CD4-positive, CD25-positive, alpha-beta regulatory T cell (primary cell): ENCODE data around the gene TRPC1. TPM values are rescaled to one million over a fixed set of nuclear protein-coding genes. Genes with fewer than 3 reads are reported as not detected.
A peak's percentile ranks its signal among the peaks of the same experiment; 100 is the strongest.

Experiments
- ATAC-seq, 2 donors: fragments of 150-1000 bp; cut with Tn5 transposase; one replicate each; pipeline ENCODE4 v1.10.0; 2021; ENCODE audit warnings: low read depth in 2 of 2, moderate number of reproducible peaks in 2 of 2, moderate library complexity in 1 of 2
- DNase-seq, 3 donors: peaks; one replicate each; pipeline versions ENCODE4 v3.0.0 to v3.0.0-alpha.2; 2012 to 2022; ENCODE audit warnings: mixed read lengths in 1 of 3
- H3K27ac ChIP-seq: one replicate; pipeline ENCODE4 v1.7.0; 2013; ENCODE audit warnings: mild to moderate bottlenecking, low read length; ENCODE audit not compliant: insufficient read depth, poor library complexity, severe bottlenecking
- H3K27me3 ChIP-seq: one replicate; pipeline ENCODE4 v1.7.0; 2013; ENCODE audit warnings: low read length; ENCODE audit not compliant: control insufficient read depth, insufficient read depth
- H3K36me3 ChIP-seq: one replicate; pipeline ENCODE4 v1.7.0; 2013; ENCODE audit warnings: mild to moderate bottlenecking, low read length, moderate library complexity; ENCODE audit not compliant: control insufficient read depth, insufficient read depth
- H3K4me1 ChIP-seq: 2 replicates; pipeline ENCODE4 v1.7.0; 2013; ENCODE audit warnings: mild to moderate bottlenecking, low read length; ENCODE audit not compliant: insufficient read depth, control insufficient read depth, poor library complexity, severe bottlenecking
- H3K4me3 ChIP-seq: one replicate; pipeline ENCODE4 v1.7.0; 2013; ENCODE audit warnings: low read depth, mild to moderate bottlenecking, low read length, moderate library complexity
- H3K9me3 ChIP-seq, 2 experiments: 1 replicate in 1 of 2; 2 replicates in 1 of 2; pipeline ENCODE4 v1.7.0; 2013; ENCODE audit warnings: low read length in 2 of 2, mild to moderate bottlenecking in 1 of 2, moderate library complexity in 1 of 2; ENCODE audit not compliant: control insufficient read depth in 2 of 2
- H3K27ac Mint-ChIP-seq, 3 donors: one replicate each; pipeline ENCODE4 v1.8.0; 2020 to 2022; ENCODE audit warnings: mild to moderate bottlenecking in 3 of 3, mixed read lengths in 3 of 3, moderate library complexity in 2 of 3
- H3K27me3 Mint-ChIP-seq: one replicate; pipeline ENCODE4 v1.8.0; 2022; ENCODE audit warnings: mild to moderate bottlenecking, mixed read lengths
- H3K36me3 Mint-ChIP-seq: one replicate; pipeline ENCODE4 v1.8.0; 2020; ENCODE audit warnings: mixed read lengths
- H3K4me1 Mint-ChIP-seq, 4 donors: one replicate each; pipeline ENCODE4 v1.8.0; 2020 to 2022; ENCODE audit warnings: mixed read lengths in 4 of 4, mild to moderate bottlenecking in 1 of 4
- H3K4me3 Mint-ChIP-seq, 4 donors: one replicate each; pipeline ENCODE4 v1.8.0; 2020 to 2022; ENCODE audit warnings: mild to moderate bottlenecking in 4 of 4, mixed read lengths in 4 of 4, moderate library complexity in 3 of 4
- H3K9me3 Mint-ChIP-seq, 7 donors: one replicate each; pipeline ENCODE4 v1.8.0; 2020 to 2022; ENCODE audit warnings: mixed read lengths in 7 of 7, mild to moderate bottlenecking in 3 of 7, moderate library complexity in 2 of 7
- polyA plus RNA-seq, 4 donors: library from polyadenylated mRNA; unstranded; fragments of 300-500 nt; fragmentation: Illumina TruSeq; gene quantifications; one replicate each; pipeline ENCODE4 v1.2.3, GENCODE V29; 2021
- total RNA-seq: library from RNA; stranded (reverse); gene quantifications from one replicate; pipeline ENCODE4 v1.2.3, GENCODE V29; 2022

Gene TRPC1
- total and polyA plus RNA-seq, 5 donors from 2014 or later, result 0.24 to 1.6 (median 0.78) TPM

DNA sequence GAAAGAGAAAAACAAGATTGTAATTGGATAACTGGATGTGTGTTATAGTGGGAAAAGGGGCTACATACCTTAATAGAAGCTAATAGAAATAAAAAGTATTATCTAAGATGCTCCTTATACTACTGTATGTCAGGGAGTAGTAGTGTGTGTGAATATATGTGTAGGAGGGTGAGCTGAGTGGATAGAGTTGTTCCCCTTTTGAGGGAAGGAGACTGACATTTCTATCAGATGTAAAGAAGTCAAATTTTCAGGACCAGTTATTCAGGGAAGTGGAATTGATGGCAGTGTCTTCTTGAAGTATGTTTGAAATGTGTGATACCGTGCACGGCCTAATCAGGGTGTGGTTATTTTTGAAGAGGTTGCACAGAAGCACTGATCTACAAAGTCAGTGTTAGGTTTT, 116.0 kb downstream of the TRPC1 start:
- Histone ChIP-seq H3K36me3 (no peaks in the 10 kb centered on the region), H3K4me1 (no peaks in the 10 kb centered on the region), H3K27me3 (peaks cover 17% of the 10 kb centered on the region), H3K27ac (no peak overlapping the region), H3K9me3 (no peaks in the 10 kb centered on the region), H3K4me3 (no peak overlapping the region)
- no peaks in the 10 kb centered on the region for H3K36me3 Mint-ChIP-seq
- H3K27ac Mint-ChIP-seq, result no peak overlapping the region
- no peaks in the 10 kb centered on the region for H3K9me3 Mint-ChIP-seq
- no peaks in the 10 kb centered on the region for H3K4me1 Mint-ChIP-seq
- no peak for ATAC-seq
- no peak for DNase-seq
- no peak overlapping the region for H3K4me3 Mint-ChIP-seq
- H3K27me3 Mint-ChIP-seq, result peaks cover 56% of the 10 kb centered on the region

DNA sequence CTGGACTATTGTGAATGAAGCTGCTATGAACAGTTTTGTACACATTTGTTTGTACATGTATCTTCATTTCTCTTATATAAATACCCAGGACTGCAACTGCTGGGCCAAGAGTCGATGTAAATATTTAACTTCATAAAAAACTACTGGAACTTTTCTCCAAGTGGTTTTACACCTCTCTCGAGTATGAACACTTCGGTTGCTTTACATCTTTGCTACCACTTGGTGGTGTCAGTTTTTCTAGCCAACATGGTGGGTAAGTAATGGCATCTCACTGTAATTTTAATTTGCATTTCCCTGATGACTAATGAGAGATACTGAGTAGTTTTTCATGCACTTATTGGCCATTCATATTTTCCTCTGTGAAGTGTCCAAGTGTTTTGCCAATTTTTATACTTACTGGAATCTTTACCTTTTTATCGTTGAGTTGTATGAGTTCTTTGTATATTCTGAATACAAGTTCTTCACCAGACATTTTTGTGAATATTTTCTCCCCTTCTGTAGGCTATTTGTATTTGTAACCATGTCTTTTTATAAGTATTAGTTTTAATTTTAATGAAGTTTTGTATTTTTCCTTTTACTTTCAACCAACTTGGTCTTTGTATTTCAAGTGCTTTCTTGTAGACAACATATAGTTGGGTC, 120.6 kb downstream of the TRPC1 start:
- H3K27me3 Mint-ChIP-seq, result peaks cover 32% of the 10 kb centered on the region
- no peak overlapping the region for H3K27ac ChIP-seq
- H3K27ac Mint-ChIP-seq, result no peak overlapping the region
- no peaks in the 10 kb centered on the region for H3K36me3 ChIP-seq
- H3K4me1 Mint-ChIP-seq, result no peaks in the 10 kb centered on the region
- H3K36me3 Mint-ChIP-seq, result peaks cover 3% of the 10 kb centered on the region
- no peaks in the 10 kb centered on the region for H3K4me1 ChIP-seq
- no peaks in the 10 kb centered on the region for H3K9me3 Mint-ChIP-seq
- ATAC-seq, result peak; percentile 39 to 47
- no peak overlapping the region for H3K4me3 Mint-ChIP-seq
- H3K4me3 ChIP-seq, result no peak overlapping the region
- H3K27me3 ChIP-seq, result peaks cover 2% of the 10 kb centered on the region
- DNase-seq, result peak in 1 of 3 donors; percentile 44
- no peaks in the 10 kb centered on the region for H3K9me3 ChIP-seq

DNA sequence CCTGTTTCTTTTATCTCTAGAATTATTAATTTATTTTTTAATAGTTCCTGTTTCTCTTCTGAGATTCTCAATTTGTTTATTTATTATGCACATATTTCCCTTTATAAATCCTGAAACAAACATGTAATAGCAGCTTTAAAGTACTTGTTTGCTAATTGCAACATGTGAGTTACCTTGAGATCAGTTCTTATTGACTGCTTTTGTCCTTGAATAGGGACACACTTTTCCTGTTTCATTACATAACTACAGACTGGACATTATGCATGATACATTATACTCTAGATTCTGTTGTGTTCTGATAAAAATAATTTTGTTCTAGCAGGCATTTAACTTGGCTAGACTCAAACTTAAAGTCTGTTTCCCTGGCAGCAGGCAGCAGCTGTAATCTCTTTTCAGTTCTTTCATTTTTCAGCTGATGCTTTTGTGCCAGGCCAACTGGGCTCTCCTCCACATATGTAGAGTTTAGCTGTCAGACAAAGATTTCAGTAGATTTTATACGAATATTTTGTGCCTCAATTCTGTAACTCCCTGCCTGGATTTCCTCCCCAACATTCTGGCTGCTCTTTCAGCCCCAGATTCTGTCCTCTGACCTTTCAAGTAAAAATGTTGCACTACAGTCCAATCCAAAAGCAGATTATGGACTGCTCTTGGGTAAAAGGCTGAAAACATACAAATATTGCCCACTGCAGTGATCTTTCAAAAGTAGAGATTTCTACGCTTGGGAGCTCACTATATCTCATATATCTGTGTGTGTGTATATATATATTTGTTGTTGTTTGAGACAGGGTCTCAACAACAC, 123.1 kb downstream of the TRPC1 start:
- H3K4me1 ChIP-seq, result no peaks in the 10 kb centered on the region
- H3K27ac ChIP-seq, result no peak overlapping the region
- Mint-ChIP-seq H3K9me3 (no peaks in the 10 kb centered on the region), H3K27me3 (peaks cover 20% of the 10 kb centered on the region), H3K4me3 (no peak overlapping the region), H3K36me3 (peaks cover 3% of the 10 kb centered on the region), H3K27ac (peak overlapping the region in 1 of 3 donors; percentile 61), H3K4me1 (no peaks in the 10 kb centered on the region)
- DNase-seq, result no peak
- ATAC-seq, result no peak
- H3K27me3 ChIP-seq, result peaks cover 2% of the 10 kb centered on the region
- H3K9me3 ChIP-seq, result no peaks in the 10 kb centered on the region
- no peaks in the 10 kb centered on the region for H3K36me3 ChIP-seq
- H3K4me3 ChIP-seq, result no peak overlapping the region

GRCh38 chr3:142849148-142849547, 125.3 kb downstream of the TRPC1 start:
- Mint-ChIP-seq H3K27me3 (peaks cover 22% of the 10 kb centered on the region), H3K9me3 (no peaks in the 10 kb centered on the region)
- no peaks in the 10 kb centered on the region for H3K36me3 ChIP-seq

DNA sequence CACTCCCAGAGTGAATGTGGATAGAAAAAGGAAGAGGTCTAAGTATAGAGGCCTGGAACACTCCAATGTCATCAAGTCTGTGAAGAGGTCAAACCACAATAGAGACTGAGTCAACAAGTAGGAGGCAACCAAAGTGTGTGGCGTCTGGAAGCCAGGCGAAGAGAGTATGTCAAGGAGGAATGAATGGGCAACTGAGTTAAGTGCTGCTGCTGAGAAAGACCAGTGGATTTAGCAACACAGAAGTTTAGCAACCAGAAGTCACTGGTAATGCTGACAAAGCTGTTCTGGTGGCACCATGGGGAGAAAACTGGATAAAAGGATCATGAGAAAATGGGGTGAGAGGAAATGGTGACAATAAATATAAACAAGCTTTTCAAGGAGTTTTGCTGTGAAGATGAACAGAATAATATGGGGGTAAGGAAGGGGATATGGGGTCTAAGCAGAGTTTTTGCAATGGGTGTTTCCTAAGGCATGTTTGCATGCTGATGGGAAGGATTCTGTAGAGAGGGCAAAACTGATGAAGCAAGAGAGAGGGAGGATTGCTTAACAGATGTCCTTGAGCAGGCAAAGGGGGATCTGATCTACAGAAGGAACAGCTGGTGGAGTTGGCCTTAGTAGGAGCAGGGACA, 126.7 kb downstream of the TRPC1 start:
- H3K27me3 ChIP-seq, result peaks cover 3% of the 10 kb centered on the region
- DNase-seq (no peak), ATAC-seq (no peak)
- Mint-ChIP-seq H3K27ac (no peak overlapping the region), H3K9me3 (no peaks in the 10 kb centered on the region), H3K4me3 (no peak overlapping the region), H3K36me3 (peaks cover 3% of the 10 kb centered on the region), H3K27me3 (peaks cover 15% of the 10 kb centered on the region), H3K4me1 (no peaks in the 10 kb centered on the region)
- H3K27ac ChIP-seq, result no peak overlapping the region
- no peak overlapping the region for H3K4me3 ChIP-seq
- no peaks in the 10 kb centered on the region for H3K9me3 ChIP-seq
- H3K4me1 ChIP-seq, result no peaks in the 10 kb centered on the region
- no peaks in the 10 kb centered on the region for H3K36me3 ChIP-seq

More at GRCh38 chr3:142849148-142849547, 125.3 kb downstream of the TRPC1 start:
- no peaks in the 10 kb centered on the region for H3K4me1 ChIP-seq
- DNase-seq (no peak), ATAC-seq (no peak)
- no peak overlapping the region for H3K27ac ChIP-seq
- peaks cover 3% of the 10 kb centered on the region for H3K27me3 ChIP-seq
- no peaks in the 10 kb centered on the region for H3K9me3 ChIP-seq
- no peak overlapping the region for H3K4me3 ChIP-seq
- H3K4me3 Mint-ChIP-seq, result no peak overlapping the region
- H3K4me1 Mint-ChIP-seq, result no peaks in the 10 kb centered on the region
- peaks cover 3% of the 10 kb centered on the region for H3K36me3 Mint-ChIP-seq
- no peak overlapping the region for H3K27ac Mint-ChIP-seq

DNA sequence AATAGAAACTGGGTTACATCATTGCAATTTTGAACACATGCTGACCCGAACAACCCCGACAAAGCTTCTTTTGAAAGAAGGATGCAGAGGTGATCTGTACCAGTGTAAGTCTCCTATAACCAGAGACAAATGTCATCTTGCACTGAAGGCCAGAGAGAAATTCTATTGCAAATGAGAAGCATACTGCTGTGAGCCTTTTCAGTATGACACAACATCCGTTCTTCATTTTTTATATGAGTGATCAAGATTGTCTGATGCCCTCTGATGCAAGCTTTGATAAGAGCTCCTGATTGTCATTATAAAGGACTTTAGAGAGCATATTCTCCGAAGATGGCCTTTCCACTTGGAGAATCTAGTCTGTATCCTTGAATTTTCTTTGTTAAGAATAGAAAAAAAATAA, 128.2 kb downstream of the TRPC1 start:
- Histone ChIP-seq H3K4me1 (no peaks in the 10 kb centered on the region), H3K4me3 (no peak overlapping the region), H3K36me3 (no peaks in the 10 kb centered on the region), H3K9me3 (no peaks in the 10 kb centered on the region), H3K27ac (no peak overlapping the region), H3K27me3 (peaks cover 3% of the 10 kb centered on the region)
- Mint-ChIP-seq H3K9me3 (no peaks in the 10 kb centered on the region), H3K36me3 (no peaks in the 10 kb centered on the region), H3K4me3 (no peak overlapping the region), H3K27me3 (peaks cover 12% of the 10 kb centered on the region), H3K27ac (no peak overlapping the region), H3K4me1 (no peaks in the 10 kb centered on the region)
- peak in 1 of 3 donors; percentile 15 for DNase-seq
- ATAC-seq, result no peak

- DNase-seq (no peak), ATAC-seq (no peak)
- H3K4me3 ChIP-seq, result no peak overlapping the region
- H3K4me1 ChIP-seq, result no peaks in the 10 kb centered on the region
- Mint-ChIP-seq H3K27ac (no peak overlapping the region), H3K27me3 (peaks cover 16% of the 10 kb centered on the region), H3K4me1 (no peaks in the 10 kb centered on the region), H3K36me3 (no peaks in the 10 kb centered on the region), H3K9me3 (no peaks in the 10 kb centered on the region), H3K4me3 (no peak overlapping the region)
- H3K27me3 ChIP-seq, result peaks cover 3% of the 10 kb centered on the region
- no peaks in the 10 kb centered on the region for H3K9me3 ChIP-seq
- no peaks in the 10 kb centered on the region for H3K36me3 ChIP-seq
- no peak overlapping the region for H3K27ac ChIP-seq
Measured at GRCh38 chr3:142853270-142854168, 129.7 kb downstream of the TRPC1 start.
